ENCODE measurements around the gene DLX3.
A peak's percentile ranks its signal among the peaks of the same experiment; 100 is the strongest.

The DLX3 gene

GRCh38 chr17:49968405-49969133, 26.5 kb downstream of the DLX3 start:
- Histone ChIP-seq H3K4me1 (ENCODE audit: control insufficient read depth in 5 of 5, insufficient read depth in 5 of 5, low read length in 5 of 5) (peaks cover 0 to 50% (median 46%) of the 10 kb centered on the region in 5 donors), H3K36me3 (ENCODE audit: control insufficient read depth in 5 of 5, insufficient read depth in 5 of 5, low read length in 5 of 5) (no peaks in the 10 kb centered on the region), H3K9ac (ENCODE audit: low read length in 5 of 5) (peak overlapping the region in 1 of 5 donors; percentile 41), H3K9me3 (ENCODE audit: control insufficient read depth in 5 of 5, low read length in 5 of 5) (no peaks in the 10 kb centered on the region), H3K27ac (ENCODE audit: low read depth, low read length) (no peak overlapping the region), H3K27me3 (ENCODE audit: control insufficient read depth in 5 of 5, insufficient read depth in 4 of 5, low read length in 5 of 5) (peaks cover 70 to 93% (median 86%) of the 10 kb centered on the region in 5 donors), H3K4me3 (ENCODE audit: low read depth in 1 of 5, low read length in 5 of 5) (peak overlapping the region; percentile 59 to 83 (median 65))

GRCh38 chr17:49967621-49968404, 27.2 kb downstream of the DLX3 start:
- H3K9ac ChIP-seq (ENCODE audit: low read length in 5 of 5), result no peak overlapping the region
- H3K4me3 ChIP-seq (ENCODE audit: low read depth in 1 of 5, low read length in 5 of 5), result peak overlapping the region; percentile 59 to 83 (median 65)
- H3K27me3 ChIP-seq (ENCODE audit: control insufficient read depth in 5 of 5, insufficient read depth in 4 of 5, low read length in 5 of 5), result peaks cover 68 to 93% (median 86%) of the 10 kb centered on the region in 5 donors
- H3K4me1 ChIP-seq (ENCODE audit: control insufficient read depth in 5 of 5, insufficient read depth in 5 of 5, low read length in 5 of 5), result peaks cover 0 to 52% (median 45%) of the 10 kb centered on the region in 5 donors
- H3K36me3 ChIP-seq (ENCODE audit: control insufficient read depth in 5 of 5, insufficient read depth in 5 of 5, low read length in 5 of 5), result no peaks in the 10 kb centered on the region
- H3K27ac ChIP-seq (ENCODE audit: low read depth, low read length), result no peak overlapping the region
- H3K9me3 ChIP-seq (ENCODE audit: control insufficient read depth in 5 of 5, low read length in 5 of 5), result no peaks in the 10 kb centered on the region

- peaks cover 67 to 93% (median 86%) of the 10 kb centered on the region in 5 donors for H3K27me3 ChIP-seq (ENCODE audit: control insufficient read depth in 5 of 5, insufficient read depth in 4 of 5, low read length in 5 of 5)
- H3K4me3 ChIP-seq (ENCODE audit: low read depth in 1 of 5, low read length in 5 of 5), result no peak overlapping the region
- no peaks in the 10 kb centered on the region for H3K36me3 ChIP-seq (ENCODE audit: control insufficient read depth in 5 of 5, insufficient read depth in 5 of 5, low read length in 5 of 5)
- no peaks in the 10 kb centered on the region for H3K9me3 ChIP-seq (ENCODE audit: control insufficient read depth in 5 of 5, low read length in 5 of 5)
- H3K9ac ChIP-seq (ENCODE audit: low read length in 5 of 5), result no peak overlapping the region
- peaks cover 0 to 46% (median 39%) of the 10 kb centered on the region in 5 donors for H3K4me1 ChIP-seq (ENCODE audit: control insufficient read depth in 5 of 5, insufficient read depth in 5 of 5, low read length in 5 of 5)
- H3K27ac ChIP-seq (ENCODE audit: low read depth, low read length), result no peak overlapping the region
Observed at GRCh38 chr17:49967205-49967604, 27.8 kb downstream of the DLX3 start.

- Histone ChIP-seq H3K27me3 (ENCODE audit: control insufficient read depth in 5 of 5, insufficient read depth in 4 of 5, low read length in 5 of 5) (peaks cover 62 to 90% (median 82%) of the 10 kb centered on the region in 5 donors), H3K36me3 (ENCODE audit: control insufficient read depth in 5 of 5, insufficient read depth in 5 of 5, low read length in 5 of 5) (no peaks in the 10 kb centered on the region), H3K9me3 (ENCODE audit: control insufficient read depth in 5 of 5, low read length in 5 of 5) (no peaks in the 10 kb centered on the region), H3K9ac (ENCODE audit: low read length in 5 of 5) (no peak overlapping the region), H3K4me1 (ENCODE audit: control insufficient read depth in 5 of 5, insufficient read depth in 5 of 5, low read length in 5 of 5) (peaks cover 0 to 42% (median 35%) of the 10 kb centered on the region in 5 donors), H3K27ac (ENCODE audit: low read depth, low read length) (no peak overlapping the region), H3K4me3 (ENCODE audit: low read depth in 1 of 5, low read length in 5 of 5) (no peak overlapping the region)
Observed at GRCh38 chr17:49966767-49967166, 28.3 kb downstream of the DLX3 start.

- H3K36me3 ChIP-seq (ENCODE audit: control insufficient read depth in 5 of 5, insufficient read depth in 5 of 5, low read length in 5 of 5), result no peaks in the 10 kb centered on the region
- peaks cover 50 to 77% (median 69%) of the 10 kb centered on the region in 5 donors for H3K27me3 ChIP-seq (ENCODE audit: control insufficient read depth in 5 of 5, insufficient read depth in 4 of 5, low read length in 5 of 5)
- peaks cover 0 to 37% (median 32%) of the 10 kb centered on the region in 5 donors for H3K4me1 ChIP-seq (ENCODE audit: control insufficient read depth in 5 of 5, insufficient read depth in 5 of 5, low read length in 5 of 5)
- no peaks in the 10 kb centered on the region for H3K9me3 ChIP-seq (ENCODE audit: control insufficient read depth in 5 of 5, low read length in 5 of 5)
- no peak overlapping the region for H3K9ac ChIP-seq (ENCODE audit: low read length in 5 of 5)
- H3K4me3 ChIP-seq (ENCODE audit: low read depth in 1 of 5, low read length in 5 of 5), result no peak overlapping the region
- H3K27ac ChIP-seq (ENCODE audit: low read depth, low read length), result no peak overlapping the region
Observed at GRCh38 chr17:49965524-49965909, 29.5 kb downstream of the DLX3 start.

- peaks cover 0 to 37% (median 30%) of the 10 kb centered on the region in 5 donors for H3K4me1 ChIP-seq (ENCODE audit: control insufficient read depth in 5 of 5, insufficient read depth in 5 of 5, low read length in 5 of 5)
- no peak overlapping the region for H3K27ac ChIP-seq (ENCODE audit: low read depth, low read length)
- H3K4me3 ChIP-seq (ENCODE audit: low read depth in 1 of 5, low read length in 5 of 5), result no peak overlapping the region
- H3K9ac ChIP-seq (ENCODE audit: low read length in 5 of 5), result no peak overlapping the region
- H3K36me3 ChIP-seq (ENCODE audit: control insufficient read depth in 5 of 5, insufficient read depth in 5 of 5, low read length in 5 of 5), result no peaks in the 10 kb centered on the region
- H3K27me3 ChIP-seq (ENCODE audit: control insufficient read depth in 5 of 5, insufficient read depth in 4 of 5, low read length in 5 of 5), result peaks cover 44 to 72% (median 63%) of the 10 kb centered on the region in 5 donors
- H3K9me3 ChIP-seq (ENCODE audit: control insufficient read depth in 5 of 5, low read length in 5 of 5), result no peaks in the 10 kb centered on the region
Observed at GRCh38 chr17:49964769-49965523, 30.1 kb downstream of the DLX3 start.

- no peak overlapping the region for H3K9ac ChIP-seq (ENCODE audit: low read length in 5 of 5)
- H3K27me3 ChIP-seq (ENCODE audit: control insufficient read depth in 5 of 5, insufficient read depth in 4 of 5, low read length in 5 of 5), result peaks cover 41 to 68% (median 59%) of the 10 kb centered on the region in 5 donors
- H3K4me1 ChIP-seq (ENCODE audit: control insufficient read depth in 5 of 5, insufficient read depth in 5 of 5, low read length in 5 of 5), result peaks cover 0 to 34% (median 28%) of the 10 kb centered on the region in 5 donors
- H3K9me3 ChIP-seq (ENCODE audit: control insufficient read depth in 5 of 5, low read length in 5 of 5), result no peaks in the 10 kb centered on the region
- no peaks in the 10 kb centered on the region for H3K36me3 ChIP-seq (ENCODE audit: control insufficient read depth in 5 of 5, insufficient read depth in 5 of 5, low read length in 5 of 5)
- no peak overlapping the region for H3K27ac ChIP-seq (ENCODE audit: low read depth, low read length)
- no peak overlapping the region for H3K4me3 ChIP-seq (ENCODE audit: low read depth in 1 of 5, low read length in 5 of 5)
Observed at GRCh38 chr17:49964303-49964768, 30.7 kb downstream of the DLX3 start.

GRCh38 chr17:49963626-49964302, 31.3 kb downstream of the DLX3 start:
- Histone ChIP-seq H3K27ac (ENCODE audit: low read depth, low read length) (no peak overlapping the region), H3K4me1 (ENCODE audit: control insufficient read depth in 5 of 5, insufficient read depth in 5 of 5, low read length in 5 of 5) (peaks cover 0 to 28% (median 22%) of the 10 kb centered on the region in 5 donors), H3K9me3 (ENCODE audit: control insufficient read depth in 5 of 5, low read length in 5 of 5) (no peaks in the 10 kb centered on the region), H3K27me3 (ENCODE audit: control insufficient read depth in 5 of 5, insufficient read depth in 4 of 5, low read length in 5 of 5) (peaks cover 39 to 65% (median 54%) of the 10 kb centered on the region in 5 donors), H3K4me3 (ENCODE audit: low read depth in 1 of 5, low read length in 5 of 5) (no peak overlapping the region), H3K36me3 (ENCODE audit: control insufficient read depth in 5 of 5, insufficient read depth in 5 of 5, low read length in 5 of 5) (no peaks in the 10 kb centered on the region), H3K9ac (ENCODE audit: low read length in 5 of 5) (no peak overlapping the region)

GRCh38 chr17:49963309-49963625, 31.8 kb downstream of the DLX3 start:
- Histone ChIP-seq H3K27me3 (ENCODE audit: control insufficient read depth in 5 of 5, insufficient read depth in 4 of 5, low read length in 5 of 5) (peaks cover 39 to 64% (median 53%) of the 10 kb centered on the region in 5 donors), H3K9me3 (ENCODE audit: control insufficient read depth in 5 of 5, low read length in 5 of 5) (no peaks in the 10 kb centered on the region), H3K4me1 (ENCODE audit: control insufficient read depth in 5 of 5, insufficient read depth in 5 of 5, low read length in 5 of 5) (peaks cover 0 to 23% (median 18%) of the 10 kb centered on the region in 5 donors), H3K9ac (ENCODE audit: low read length in 5 of 5) (no peak overlapping the region), H3K27ac (ENCODE audit: low read depth, low read length) (no peak overlapping the region), H3K4me3 (ENCODE audit: low read depth in 1 of 5, low read length in 5 of 5) (no peak overlapping the region), H3K36me3 (ENCODE audit: control insufficient read depth in 5 of 5, insufficient read depth in 5 of 5, low read length in 5 of 5) (no peaks in the 10 kb centered on the region)

Data from subcutaneous abdominal adipose tissue (tissue), 5 donors.